Keratinocyte (primary cell): ENCODE results near the gene RBM38. TPM values are rescaled to one million over a fixed set of nuclear protein-coding genes. Genes with fewer than 3 reads are reported as not detected.

ENCODE experiments used
- DNase-seq: peaks from one replicate; pipeline ENCODE4 v3.0.0-alpha.2; 2011; ENCODE audit warnings: low read depth, missing footprints, low spot score
- FAIRE-seq: peaks from 2 replicates; lab custom pipeline; 2011; peaks lifted over from hg19 to GRCh38; lab: Jason Lieb, UNC
- H2AFZ ChIP-seq: 2 replicates; pipeline ENCODE4 v1.6.0; 2012; ENCODE audit warnings: low read length, control low read depth, inconsistent platforms; ENCODE audit not compliant: control insufficient read depth
- H3K27ac ChIP-seq: 2 replicates; pipeline ENCODE4 v1.5.1; 2011; ENCODE audit warnings: low read length; ENCODE audit not compliant: control insufficient read depth, insufficient read depth
- H3K27me3 ChIP-seq: 3 replicates; pipeline ENCODE4 v1.6.0; 2011; ENCODE audit warnings: low read length; ENCODE audit not compliant: control insufficient read depth, insufficient read depth; ENCODE audit errors: extremely low read depth
- H3K36me3 ChIP-seq, 2 experiments: 2 replicates in 1 of 2; 3 replicates in 1 of 2; pipeline ENCODE4 v1.5.1; 2011; ENCODE audit warnings: low read length in 2 of 2, mild to moderate bottlenecking in 1 of 2; ENCODE audit not compliant: control insufficient read depth in 2 of 2, insufficient read depth in 2 of 2; ENCODE audit errors: extremely low read depth in 1 of 2
- H3K4me1 ChIP-seq: 3 replicates; pipeline ENCODE4 v1.5.1; 2011; ENCODE audit warnings: low read length; ENCODE audit not compliant: control insufficient read depth, insufficient read depth; ENCODE audit errors: extremely low read depth
- H3K4me2 ChIP-seq: 3 replicates; pipeline ENCODE4 v1.6.0; 2011; ENCODE audit warnings: low read depth, low read length; ENCODE audit not compliant: control insufficient read depth, insufficient read depth; ENCODE audit errors: extremely low read depth
- H3K4me3 ChIP-seq, 3 experiments: fragments of 200-600 bp in 1 of 3; sonication (generic) in 1 of 3; 2 replicates in 2 of 3; 3 replicates in 1 of 3; pipeline ENCODE4 v1.5.1; 2011 to 2016; ENCODE audit warnings: low read length in 3 of 3, mild to moderate bottlenecking in 3 of 3, control low read depth in 2 of 3, inconsistent platforms in 1 of 3, low read depth in 1 of 3, mixed read lengths in 1 of 3, mixed run types in 1 of 3, moderate library complexity in 1 of 3; ENCODE audit not compliant: control insufficient read depth in 2 of 3, insufficient read depth in 2 of 3; ENCODE audit errors: extremely low read depth in 1 of 3
- H3K79me2 ChIP-seq: 2 replicates; pipeline ENCODE4 v1.6.0; 2012; ENCODE audit warnings: low read length; ENCODE audit not compliant: control insufficient read depth, insufficient read depth
- H3K9ac ChIP-seq: 3 replicates; pipeline ENCODE4 v1.6.0; 2011; ENCODE audit warnings: low read length; ENCODE audit not compliant: control insufficient read depth, insufficient read depth; ENCODE audit errors: extremely low read depth
- H3K9me1 ChIP-seq: 3 replicates; pipeline ENCODE4 v1.6.0; 2011; ENCODE audit warnings: low read length; ENCODE audit not compliant: control insufficient read depth, insufficient read depth; ENCODE audit errors: extremely low read depth
- H3K9me3 ChIP-seq: 2 replicates; pipeline ENCODE4 v1.5.1; 2012; ENCODE audit warnings: low read depth, low read length; ENCODE audit not compliant: control insufficient read depth
- H4K20me1 ChIP-seq: 3 replicates; pipeline ENCODE4 v1.6.0; 2011; ENCODE audit warnings: low read length; ENCODE audit not compliant: control insufficient read depth, insufficient read depth; ENCODE audit errors: extremely low read depth
- EZH2 ChIP-seq: IDR thresholded peaks from one replicate; pipeline ENCODE4 v1.6.1; 2012; ENCODE audit warnings: inconsistent platforms, mild to moderate bottlenecking, low read length, moderate library complexity
- dilution Hi-C: fragments of 300-500 bp; cut with MboI; formaldehyde crosslinking; loops from one replicate; pipeline ENCODE4 v1.7.0; 2020; ENCODE audit warnings: low sequenced_read_pairs; ENCODE audit not compliant: extremely low pct_ligation_motif_present
- polyA plus RNA-seq, 5 experiments: library from polyadenylated mRNA; depleted of rRNA in 3 of 5; stranded (reverse) in 3 of 5; stranded (forward) in 1 of 5; unstranded in 1 of 5; fragments of >200 nt; gene quantifications; 1 replicate in 1 of 5; 2 replicates in 3 of 5; 3 replicates in 1 of 5; pipeline versions ENCODE4 v1.2.1 to v1.2.3, GENCODE V29; 2011 to 2012; ENCODE audit warnings: missing spikeins in 2 of 5, low read depth in 1 of 5, low replicate concordance in 1 of 5
- TF ChIP-seq, protein P1 (sequence below), 3 experiments: IDR thresholded peaks in 1 of 3; conservative IDR thresholded peaks in 1 of 3; optimal IDR thresholded peaks in 1 of 3; 2 replicates in 2 of 3; 3 replicates in 1 of 3; pipeline versions ENCODE3 to v1.5.1; 2011; ENCODE audit warnings: low read length in 3 of 3, mild to moderate bottlenecking in 3 of 3, moderate library complexity in 2 of 3, control low read depth in 1 of 3, inconsistent platforms in 1 of 3; ENCODE audit not compliant: insufficient read depth in 2 of 3; ENCODE audit errors: extremely low read depth in 1 of 3

The RBM38 gene
- polyA plus RNA-seq, 1 donor (not counting 4 experiments of a cell fraction or from before 2014, with no cell fraction given): 5.1 TPM

DNA sequence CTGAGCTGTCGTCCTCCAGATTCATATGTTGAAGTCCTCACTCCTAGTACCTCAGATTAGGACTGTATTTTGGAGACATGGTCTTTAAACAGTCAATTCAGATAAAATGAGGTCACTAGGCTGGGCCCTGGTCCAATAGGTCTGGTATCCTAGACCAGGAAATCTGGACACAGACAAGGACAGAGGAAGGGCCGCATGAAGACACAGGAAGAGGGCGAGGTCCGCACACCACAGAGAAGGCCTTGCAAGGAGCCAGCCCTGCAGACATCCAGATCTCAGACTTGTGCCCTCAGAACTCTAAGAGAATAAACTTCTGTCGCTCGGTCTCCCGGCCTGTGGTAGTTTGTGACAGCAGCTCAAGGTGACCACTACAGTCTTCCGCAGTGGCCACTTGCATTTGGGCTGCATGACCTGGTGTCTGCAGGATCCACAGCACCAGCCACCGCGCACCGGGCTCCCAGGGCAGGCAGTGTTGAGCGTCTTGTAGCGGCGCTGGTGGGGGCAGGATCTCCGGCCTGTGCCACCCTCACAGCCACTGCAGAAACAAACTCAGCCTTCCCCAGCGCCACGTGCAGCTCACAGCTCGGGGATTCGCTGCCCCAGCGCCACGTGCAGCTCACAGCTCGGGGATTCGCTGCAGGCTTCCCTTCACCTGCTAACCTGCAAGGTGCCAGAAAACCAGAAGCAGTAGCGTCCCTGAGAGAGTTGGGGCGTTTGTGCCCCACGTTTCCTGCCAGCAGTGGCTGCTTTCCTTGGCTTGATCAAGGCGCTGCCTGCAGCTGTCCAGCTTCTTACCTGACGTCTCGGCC is 6.0 kb upstream of the RBM38 start:
- H4K20me1 ChIP-seq: no peaks in the 10 kb centered on the region
- dilution Hi-C loops: no loop called here
- no peak overlapping the region for H3K27ac ChIP-seq
- no peak for TF ChIP-seq EZH2
- TF ChIP-seq, protein P1, sequence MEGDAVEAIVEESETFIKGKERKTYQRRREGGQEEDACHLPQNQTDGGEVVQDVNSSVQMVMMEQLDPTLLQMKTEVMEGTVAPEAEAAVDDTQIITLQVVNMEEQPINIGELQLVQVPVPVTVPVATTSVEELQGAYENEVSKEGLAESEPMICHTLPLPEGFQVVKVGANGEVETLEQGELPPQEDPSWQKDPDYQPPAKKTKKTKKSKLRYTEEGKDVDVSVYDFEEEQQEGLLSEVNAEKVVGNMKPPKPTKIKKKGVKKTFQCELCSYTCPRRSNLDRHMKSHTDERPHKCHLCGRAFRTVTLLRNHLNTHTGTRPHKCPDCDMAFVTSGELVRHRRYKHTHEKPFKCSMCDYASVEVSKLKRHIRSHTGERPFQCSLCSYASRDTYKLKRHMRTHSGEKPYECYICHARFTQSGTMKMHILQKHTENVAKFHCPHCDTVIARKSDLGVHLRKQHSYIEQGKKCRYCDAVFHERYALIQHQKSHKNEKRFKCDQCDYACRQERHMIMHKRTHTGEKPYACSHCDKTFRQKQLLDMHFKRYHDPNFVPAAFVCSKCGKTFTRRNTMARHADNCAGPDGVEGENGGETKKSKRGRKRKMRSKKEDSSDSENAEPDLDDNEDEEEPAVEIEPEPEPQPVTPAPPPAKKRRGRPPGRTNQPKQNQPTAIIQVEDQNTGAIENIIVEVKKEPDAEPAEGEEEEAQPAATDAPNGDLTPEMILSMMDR (optimal IDR thresholded peaks at IDR 0.05 in 1 of 3, IDR thresholded peaks at IDR 0.05 in 1 of 3, conservative IDR thresholded peaks at IDR 0.05 in 1 of 3; ENCODE audit: extremely low read depth in 1 of 3, insufficient read depth in 2 of 3, low read length in 3 of 3): no peak
- H3K4me1 ChIP-seq: peaks cover 9% of the 10 kb centered on the region
- DNase-seq: no peak
- no peak overlapping the region for H3K9ac ChIP-seq
- no peaks in the 10 kb centered on the region for H3K36me3 ChIP-seq
- H3K4me3 ChIP-seq: no peak overlapping the region
- no peaks in the 10 kb centered on the region for H3K27me3 ChIP-seq
- H3K9me1 ChIP-seq: no peaks in the 10 kb centered on the region
- no peak overlapping the region for H2AFZ ChIP-seq
- no peak for FAIRE-seq
- H3K9me3 ChIP-seq: no peaks in the 10 kb centered on the region
- no peak overlapping the region for H3K4me2 ChIP-seq
- no peaks in the 10 kb centered on the region for H3K79me2 ChIP-seq

DNA sequence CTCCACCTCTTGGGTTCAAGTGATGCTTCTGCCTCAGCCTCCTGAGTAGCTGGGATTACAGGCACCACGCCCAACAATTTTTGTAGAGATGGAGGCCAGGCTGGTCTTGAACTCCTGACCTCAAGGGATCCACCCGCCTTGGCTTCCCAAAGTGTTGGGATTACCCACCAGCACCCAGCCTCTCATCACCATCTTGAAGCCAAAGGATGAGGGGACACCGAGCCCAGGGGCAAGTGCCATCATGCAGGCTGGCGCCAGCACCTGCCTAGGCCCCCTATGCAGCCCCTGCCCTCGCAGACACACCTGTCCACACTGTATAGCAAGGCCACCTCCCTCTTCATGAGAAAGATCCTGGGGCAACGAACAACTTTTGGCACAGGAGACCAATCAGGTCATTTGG is 5.3 kb upstream of the RBM38 start:
- FAIRE-seq: no peak
- Histone ChIP-seq H3K27me3 (no peaks in the 10 kb centered on the region), H3K9me3 (no peaks in the 10 kb centered on the region), H3K4me1 (peaks cover 15% of the 10 kb centered on the region), H3K4me3 (no peak overlapping the region), H3K9me1 (no peaks in the 10 kb centered on the region), H3K9ac (no peak overlapping the region), H3K4me2 (no peak overlapping the region), H4K20me1 (no peaks in the 10 kb centered on the region), H3K27ac (no peak overlapping the region), H3K79me2 (no peaks in the 10 kb centered on the region), H2AFZ (no peak overlapping the region), H3K36me3 (no peaks in the 10 kb centered on the region)
- dilution Hi-C loops: no loop called here
- TF ChIP-seq, protein P1 (optimal IDR thresholded peaks at IDR 0.05 in 1 of 3, IDR thresholded peaks at IDR 0.05 in 1 of 3, conservative IDR thresholded peaks at IDR 0.05 in 1 of 3; ENCODE audit: extremely low read depth in 1 of 3, insufficient read depth in 2 of 3, low read length in 3 of 3): no peak
- TF ChIP-seq EZH2: no peak
- no peak for DNase-seq
